NCI-H128 (cell line): Measurements from ENCODE around the gene STK16.
"Not testable (repeated sequence)": the region's sequence is repeated elsewhere in the genome, so short reads cannot be mapped to it uniquely, and the experiment has no call there.

ENCODE experiments used
- DNase-seq: peaks from one replicate; lab custom pipeline; 2025; ENCODE audit not compliant: unreplicated experiment; lab: John Stamatoyannopoulos, UW

STK16 gene

GRCh38 chr2:219286436-219287115, 41.3 kb downstream of the STK16 start:
- no peak for DNase-seq

DNA sequence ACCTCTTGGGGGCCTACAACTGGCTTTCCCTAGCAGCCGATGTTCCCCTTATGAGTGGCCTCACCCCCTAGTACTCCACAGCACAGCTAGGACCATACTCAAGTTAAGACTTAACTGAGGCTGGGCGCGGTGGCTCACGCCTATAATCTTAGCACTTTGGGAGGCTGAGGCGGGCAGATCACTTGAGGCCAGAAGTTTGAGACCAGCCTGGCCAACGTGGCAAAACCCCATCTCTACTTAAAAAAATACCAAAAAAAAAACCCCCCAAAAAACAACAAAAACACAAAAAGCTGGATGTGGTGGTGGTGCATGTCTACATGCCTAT, 41.8 kb downstream of the STK16 start:
- DNase-seq = not testable (repeated sequence)

GRCh38 chr2:219287580-219288265, 42.4 kb downstream of the STK16 start:
- no peak for DNase-seq

GRCh38 chr2:219289195-219289536, 43.9 kb downstream of the STK16 start:
- no peak for DNase-seq

- DNase-seq = no peak
Measured at GRCh38 chr2:219289537-219290361, 44.5 kb downstream of the STK16 start.

- no peak for DNase-seq
Measured at GRCh38 chr2:219290381-219291171, 45.3 kb downstream of the STK16 start.

- DNase-seq = no peak
Measured at GRCh38 chr2:219291394-219291793, 46.1 kb downstream of the STK16 start.

DNA sequence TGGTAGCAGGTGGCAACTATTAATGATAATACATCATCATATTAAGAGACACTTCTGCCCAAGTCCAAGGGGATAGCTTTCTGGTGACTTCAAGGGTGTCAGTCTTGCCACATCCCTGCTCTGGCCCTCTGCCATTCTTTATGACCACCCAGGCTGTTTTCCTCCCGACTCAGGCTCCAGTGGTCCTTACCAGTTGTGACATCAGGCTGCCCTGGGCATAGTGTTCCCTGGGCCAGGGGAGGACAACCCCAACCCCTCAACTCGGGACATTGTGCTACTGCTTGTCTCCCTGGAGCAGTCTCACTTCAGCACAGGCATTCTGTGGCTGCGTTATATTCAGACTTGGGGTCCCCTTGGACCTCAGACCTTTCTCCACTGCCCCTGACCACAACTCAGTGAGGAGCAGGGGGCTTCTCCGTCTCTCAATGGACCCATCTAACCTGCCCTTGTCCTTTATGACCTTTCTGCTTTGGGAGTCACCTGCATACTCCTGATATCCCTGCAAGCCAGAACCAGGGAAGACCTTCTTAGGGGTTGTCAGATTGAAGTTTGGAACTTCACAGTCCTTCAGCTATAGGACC, 46.7 kb downstream of the STK16 start:
- DNase-seq = no peak

DNA sequence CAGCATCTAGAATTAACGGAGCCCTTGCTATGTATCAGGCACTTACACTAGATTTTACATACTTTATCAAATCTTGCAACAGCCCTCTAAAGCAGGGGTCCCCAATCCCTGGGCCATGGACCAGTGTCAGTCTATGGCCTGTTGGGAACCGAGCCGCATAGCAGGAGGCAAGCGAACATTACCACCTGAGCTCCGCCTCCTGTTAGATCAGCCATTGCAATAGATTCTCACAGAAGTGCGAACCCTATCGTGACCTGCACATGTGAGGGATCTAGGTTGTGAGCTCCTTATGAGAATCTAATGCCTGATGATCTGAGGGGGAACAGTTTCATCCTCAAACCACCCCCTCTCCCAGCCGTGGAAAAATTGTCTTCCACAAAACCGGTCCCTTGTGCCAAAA, 47.3 kb downstream of the STK16 start:
- no peak for DNase-seq

- DNase-seq = no peak
Measured at GRCh38 chr2:219293736-219294231, 48.5 kb downstream of the STK16 start.

- DNase-seq = peak; percentile 61
Measured at GRCh38 chr2:219294356-219295351, 49.4 kb downstream of the STK16 start.

DNA sequence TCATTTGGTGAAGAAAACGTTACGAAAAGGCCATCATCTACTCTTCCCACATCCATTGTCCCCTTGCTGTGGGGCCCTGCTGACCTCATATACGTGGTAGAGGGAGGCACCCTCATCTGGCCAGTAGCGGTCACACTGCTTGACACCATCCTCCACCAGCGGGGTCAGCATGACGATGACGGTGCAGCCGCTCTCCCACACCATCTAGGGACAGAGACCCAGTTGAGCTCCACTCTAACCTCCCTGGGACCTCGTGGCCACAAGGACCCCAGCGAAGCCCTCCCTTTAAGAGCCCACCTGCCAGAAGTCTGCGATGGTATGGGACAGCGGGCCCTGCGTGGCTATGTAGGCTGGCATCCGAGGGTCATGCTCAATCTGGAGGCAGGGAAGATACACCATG, 50.9 kb downstream of the STK16 start:
- no peak for DNase-seq

DNA sequence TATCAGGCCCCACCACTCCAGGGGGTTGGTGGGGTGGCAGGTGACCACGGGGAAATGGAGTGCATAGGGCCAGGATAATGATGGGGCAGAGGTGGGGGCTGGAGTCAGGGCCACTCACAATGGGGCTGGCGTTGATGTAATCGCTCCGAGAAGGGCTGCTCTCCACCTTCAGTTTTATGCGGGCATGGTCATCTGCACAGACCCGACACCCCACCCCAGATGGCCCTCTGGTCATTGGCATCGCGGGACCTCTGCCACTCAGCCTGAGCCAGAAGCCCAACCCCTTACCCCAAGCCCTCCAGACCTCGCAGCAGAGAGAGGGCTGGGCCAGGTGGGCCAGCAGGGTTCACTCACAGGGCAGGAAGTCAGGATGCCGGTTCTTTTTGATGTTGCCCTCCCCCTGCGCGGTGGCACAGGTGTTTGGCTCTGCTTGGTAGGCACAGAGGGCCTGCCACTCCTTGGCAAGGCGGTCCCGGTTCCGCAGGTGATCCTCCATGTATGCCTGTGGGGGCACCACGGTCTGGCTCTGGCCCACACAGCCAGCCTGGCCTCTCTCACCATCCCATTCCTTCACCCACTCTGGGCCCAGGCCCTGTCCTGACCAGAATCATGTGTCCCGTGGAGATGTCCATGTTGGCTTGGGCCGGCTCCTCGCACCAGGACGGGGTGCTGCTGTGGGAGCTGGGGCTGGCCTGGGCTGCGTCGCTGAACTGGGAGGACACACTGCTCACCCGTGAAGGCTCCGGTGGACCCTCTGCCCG, 51.5 kb downstream of the STK16 start:
- no peak for DNase-seq

- no peak for DNase-seq
Measured at GRCh38 chr2:219297766-219298456, 52.6 kb downstream of the STK16 start.

DNA sequence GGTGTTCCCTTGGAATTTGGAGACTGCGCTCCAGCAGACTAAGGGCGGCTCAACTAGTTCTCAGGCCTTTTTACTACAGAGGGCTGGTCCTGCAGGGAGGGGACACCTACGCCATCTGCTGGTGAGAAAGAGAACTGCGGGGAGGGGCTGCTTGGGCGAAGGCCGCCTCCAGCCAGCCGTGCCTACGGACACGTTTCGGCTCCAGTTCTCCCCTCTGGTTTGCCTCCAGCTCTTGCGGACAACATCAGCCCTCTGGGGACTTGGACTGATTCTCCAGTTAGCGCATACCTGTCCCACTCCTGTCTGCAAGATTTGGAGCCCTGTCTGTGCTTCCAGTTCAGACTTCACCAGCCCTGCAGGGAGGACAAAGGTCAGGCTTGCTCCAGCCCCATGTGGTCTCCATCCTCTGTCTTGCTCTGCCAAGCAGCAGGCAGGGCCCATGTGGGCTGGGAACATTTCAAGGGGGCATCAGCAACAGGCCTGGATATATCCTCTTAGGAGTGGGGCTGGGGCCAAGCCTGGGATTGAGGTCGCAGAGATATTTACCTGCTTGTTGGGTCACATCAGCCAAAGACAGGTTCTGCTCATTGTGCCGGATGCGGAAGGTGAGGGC, 53.6 kb downstream of the STK16 start:
- peak; percentile 41 for DNase-seq

DNA sequence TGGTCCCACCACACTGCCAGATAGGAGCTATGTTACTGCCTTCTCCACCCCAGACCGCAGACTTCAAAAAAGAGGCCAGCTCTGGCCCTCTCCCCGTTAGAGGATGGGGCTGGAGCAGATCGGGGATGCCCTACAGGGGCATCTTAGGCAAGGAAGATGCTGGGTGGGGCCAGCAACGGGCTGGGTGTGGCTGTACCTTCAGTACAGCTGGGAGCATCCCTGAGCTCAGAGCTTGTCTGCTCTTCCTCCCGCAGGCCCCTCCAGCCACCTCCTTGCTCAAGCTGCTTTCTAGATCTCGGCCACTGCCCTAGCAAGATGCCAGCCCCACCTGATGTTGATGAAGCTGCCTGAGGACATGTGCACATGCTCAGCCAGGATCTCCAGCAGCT, 54.1 kb downstream of the STK16 start:
- DNase-seq = no peak
